ENCODE measurements around the gene LENG9. TPM values are rescaled to one million over a fixed set of nuclear protein-coding genes. Genes with fewer than 3 reads are reported as not detected.

LENG9 gene
- total RNA-seq, 1 experiment from 2014 or later: 5.1 TPM

DNA sequence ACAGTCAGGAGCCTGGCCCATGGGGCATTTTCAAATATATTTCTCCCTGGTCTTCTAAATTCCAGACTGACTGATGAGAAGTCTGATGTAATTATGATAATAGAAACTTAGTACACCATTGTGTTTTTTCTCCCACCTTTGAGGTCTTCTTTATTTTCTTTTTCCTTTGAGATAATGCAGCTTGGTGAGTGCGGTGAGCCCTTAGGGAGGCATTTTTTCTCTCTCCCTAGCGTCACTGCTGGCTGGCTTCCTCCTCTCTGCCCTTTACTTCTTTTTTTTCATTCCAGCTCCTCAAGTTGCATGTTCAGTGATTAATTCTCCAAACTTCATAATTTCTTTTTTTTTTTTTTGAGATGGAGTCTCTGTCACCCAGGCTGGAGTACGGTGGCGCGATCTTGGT is 22.3 kb upstream of the LENG9 start:
- POLR2A ChIA-PET: interaction anchor here (0.6 to 0.7 kb wide), 3 partner anchors 20 to 372 kb away, joined by 4 to 8 read pairs (median 7); no protein-coding TSS in a partner anchor
- no peak overlapping the region for H3K27ac ChIP-seq (ENCODE audit: low read length)
- BruUV-seq (replicated peaks): no TSS peak
- CTCF ChIA-PET: interaction anchor here (0.7 kb wide), 1 partner anchor 9 kb away, joined by 3 read pairs; no protein-coding TSS in a partner anchor
- no peaks in the 10 kb centered on the region for H3K4me1 ChIP-seq (ENCODE audit: control insufficient read depth, insufficient read depth, low read length)
- in situ Hi-C loops (cut with HindIII; ENCODE audit: low pct_unique_long_range_greater_than_20kb, low sequenced_read_pairs) (no loop called here), intact Hi-C loops (cut with micrococcal nuclease; ENCODE audit: unreplicated experiment) (loop anchor here (10.0 kb wide), 1 partner anchor 69 kb away; no protein-coding TSS in a partner anchor)
- H3K9me3 ChIP-seq (ENCODE audit: control insufficient read depth, insufficient read depth, low read depth, low read length): no peaks in the 10 kb centered on the region
- no peak overlapping the region for H3K4me3 ChIP-seq (ENCODE audit: low read depth in 2 of 2, low read length in 2 of 2)
- TF ChIP-seq, protein P1, sequence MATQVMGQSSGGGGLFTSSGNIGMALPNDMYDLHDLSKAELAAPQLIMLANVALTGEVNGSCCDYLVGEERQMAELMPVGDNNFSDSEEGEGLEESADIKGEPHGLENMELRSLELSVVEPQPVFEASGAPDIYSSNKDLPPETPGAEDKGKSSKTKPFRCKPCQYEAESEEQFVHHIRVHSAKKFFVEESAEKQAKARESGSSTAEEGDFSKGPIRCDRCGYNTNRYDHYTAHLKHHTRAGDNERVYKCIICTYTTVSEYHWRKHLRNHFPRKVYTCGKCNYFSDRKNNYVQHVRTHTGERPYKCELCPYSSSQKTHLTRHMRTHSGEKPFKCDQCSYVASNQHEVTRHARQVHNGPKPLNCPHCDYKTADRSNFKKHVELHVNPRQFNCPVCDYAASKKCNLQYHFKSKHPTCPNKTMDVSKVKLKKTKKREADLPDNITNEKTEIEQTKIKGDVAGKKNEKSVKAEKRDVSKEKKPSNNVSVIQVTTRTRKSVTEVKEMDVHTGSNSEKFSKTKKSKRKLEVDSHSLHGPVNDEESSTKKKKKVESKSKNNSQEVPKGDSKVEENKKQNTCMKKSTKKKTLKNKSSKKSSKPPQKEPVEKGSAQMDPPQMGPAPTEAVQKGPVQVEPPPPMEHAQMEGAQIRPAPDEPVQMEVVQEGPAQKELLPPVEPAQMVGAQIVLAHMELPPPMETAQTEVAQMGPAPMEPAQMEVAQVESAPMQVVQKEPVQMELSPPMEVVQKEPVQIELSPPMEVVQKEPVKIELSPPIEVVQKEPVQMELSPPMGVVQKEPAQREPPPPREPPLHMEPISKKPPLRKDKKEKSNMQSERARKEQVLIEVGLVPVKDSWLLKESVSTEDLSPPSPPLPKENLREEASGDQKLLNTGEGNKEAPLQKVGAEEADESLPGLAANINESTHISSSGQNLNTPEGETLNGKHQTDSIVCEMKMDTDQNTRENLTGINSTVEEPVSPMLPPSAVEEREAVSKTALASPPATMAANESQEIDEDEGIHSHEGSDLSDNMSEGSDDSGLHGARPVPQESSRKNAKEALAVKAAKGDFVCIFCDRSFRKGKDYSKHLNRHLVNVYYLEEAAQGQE (IDR thresholded peaks at IDR 0.05; ENCODE audit: insufficient read depth in 1 of 2, low read depth in 2 of 2, low read length in 1 of 2): no peak
- TF ChIP-seq TCF7L2 (IDR thresholded peaks at IDR 0.05; ENCODE audit: low read depth, low read length): no peak
- DNase-seq (ENCODE audit: low read depth, low spot score) (no peak), ATAC-seq (no peak)
- H3K36me3 ChIP-seq (ENCODE audit: control insufficient read depth, insufficient read depth, low read length): no peaks in the 10 kb centered on the region
- H3K27me3 ChIP-seq (ENCODE audit: control insufficient read depth, insufficient read depth, low read length): peaks cover 9% of the 10 kb centered on the region; the same call in 1 of the 2 replicates

DNA sequence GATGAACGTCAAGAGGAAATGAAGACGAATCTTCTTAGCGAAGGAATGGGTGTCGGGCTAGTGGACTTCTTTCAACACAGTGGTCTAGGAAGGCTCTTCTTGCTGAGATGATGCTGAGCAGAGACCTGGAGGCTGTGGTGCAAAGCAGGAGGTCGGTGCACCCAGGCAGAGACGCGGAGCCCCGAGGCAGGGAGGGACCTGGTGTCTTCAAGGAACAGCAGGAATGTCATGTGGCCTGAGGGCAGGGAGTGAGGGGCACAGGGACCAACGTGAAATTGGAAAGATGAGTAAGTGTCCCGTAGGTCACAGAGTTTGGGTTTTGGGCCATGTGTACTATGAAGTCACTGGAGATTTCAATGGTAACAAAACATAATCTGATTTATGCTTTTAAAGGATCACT is 20.9 kb upstream of the LENG9 start:
- CTCF ChIA-PET: no interaction called here
- DNase-seq (ENCODE audit: low read depth, low spot score) (no peak), ATAC-seq (no peak)
- Histone ChIP-seq H3K9me3 (ENCODE audit: control insufficient read depth, insufficient read depth, low read depth, low read length) (no peaks in the 10 kb centered on the region), H3K4me3 (ENCODE audit: low read depth in 2 of 2, low read length in 2 of 2) (no peak overlapping the region), H3K4me1 (ENCODE audit: control insufficient read depth, insufficient read depth, low read length) (no peaks in the 10 kb centered on the region), H3K27me3 (ENCODE audit: control insufficient read depth, insufficient read depth, low read length) (peaks cover 7% of the 10 kb centered on the region; the same call in 1 of the 2 replicates), H3K27ac (ENCODE audit: low read length) (no peak overlapping the region), H3K36me3 (ENCODE audit: control insufficient read depth, insufficient read depth, low read length) (no peaks in the 10 kb centered on the region)
- intact Hi-C loops (cut with micrococcal nuclease; ENCODE audit: unreplicated experiment): loop anchor here (5.0 to 10.0 kb wide), 2 partner anchors 70 to 193 kb away; no protein-coding TSS in a partner anchor
- POLR2A ChIA-PET: no interaction called here
- in situ Hi-C loops (cut with HindIII; ENCODE audit: low pct_unique_long_range_greater_than_20kb, low sequenced_read_pairs): no loop called here
- TF ChIP-seq TCF7L2 (IDR thresholded peaks at IDR 0.05; ENCODE audit: low read depth, low read length) (no peak), SIN3A (IDR thresholded peaks at IDR 0.05; ENCODE audit: borderline replicate concordance, insufficient read depth, low read depth, low read length) (no peak), POLR2AphosphoS5 (IDR thresholded peaks at IDR 0.05; ENCODE audit: low read depth, low read length) (no peak)
- TF ChIP-seq, protein P2, sequence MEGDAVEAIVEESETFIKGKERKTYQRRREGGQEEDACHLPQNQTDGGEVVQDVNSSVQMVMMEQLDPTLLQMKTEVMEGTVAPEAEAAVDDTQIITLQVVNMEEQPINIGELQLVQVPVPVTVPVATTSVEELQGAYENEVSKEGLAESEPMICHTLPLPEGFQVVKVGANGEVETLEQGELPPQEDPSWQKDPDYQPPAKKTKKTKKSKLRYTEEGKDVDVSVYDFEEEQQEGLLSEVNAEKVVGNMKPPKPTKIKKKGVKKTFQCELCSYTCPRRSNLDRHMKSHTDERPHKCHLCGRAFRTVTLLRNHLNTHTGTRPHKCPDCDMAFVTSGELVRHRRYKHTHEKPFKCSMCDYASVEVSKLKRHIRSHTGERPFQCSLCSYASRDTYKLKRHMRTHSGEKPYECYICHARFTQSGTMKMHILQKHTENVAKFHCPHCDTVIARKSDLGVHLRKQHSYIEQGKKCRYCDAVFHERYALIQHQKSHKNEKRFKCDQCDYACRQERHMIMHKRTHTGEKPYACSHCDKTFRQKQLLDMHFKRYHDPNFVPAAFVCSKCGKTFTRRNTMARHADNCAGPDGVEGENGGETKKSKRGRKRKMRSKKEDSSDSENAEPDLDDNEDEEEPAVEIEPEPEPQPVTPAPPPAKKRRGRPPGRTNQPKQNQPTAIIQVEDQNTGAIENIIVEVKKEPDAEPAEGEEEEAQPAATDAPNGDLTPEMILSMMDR (IDR thresholded peaks at IDR 0.05): no peak
- no TSS peak for BruUV-seq (replicated peaks)

DNA sequence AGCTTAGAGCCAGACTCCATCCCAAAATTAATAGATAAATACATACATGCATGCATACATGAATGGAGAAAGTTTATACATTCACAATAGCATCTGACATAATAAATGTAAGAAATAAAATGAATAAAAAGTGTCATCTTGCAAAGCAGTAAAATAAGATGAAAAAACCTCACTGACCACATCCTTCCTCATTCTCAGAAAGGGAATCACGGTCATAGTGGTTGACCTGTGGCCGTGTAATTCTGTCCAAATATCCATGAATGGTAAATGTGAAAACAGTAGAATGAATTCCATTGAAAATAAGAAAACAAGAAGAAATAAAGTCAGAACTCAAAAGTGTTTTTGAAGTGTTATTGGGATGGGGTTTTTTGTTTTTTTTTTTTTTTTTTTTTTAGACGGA is 19.3 kb upstream of the LENG9 start:
- ATAC-seq: no peak
- no peaks in the 10 kb centered on the region for H3K27me3 ChIP-seq (ENCODE audit: control insufficient read depth, insufficient read depth, low read length)
- TF ChIP-seq, protein P2 (IDR thresholded peaks at IDR 0.05): no peak
- TF ChIP-seq, protein P1 (IDR thresholded peaks at IDR 0.05; ENCODE audit: insufficient read depth in 1 of 2, low read depth in 2 of 2, low read length in 1 of 2): no peak
- TF ChIP-seq POLR2AphosphoS5 (IDR thresholded peaks at IDR 0.05; ENCODE audit: low read depth, low read length) (no peak), TCF7L2 (IDR thresholded peaks at IDR 0.05; ENCODE audit: low read depth, low read length) (no peak), SIN3A (IDR thresholded peaks at IDR 0.05; ENCODE audit: borderline replicate concordance, insufficient read depth, low read depth, low read length) (no peak)
- intact Hi-C loops (cut with micrococcal nuclease; ENCODE audit: unreplicated experiment): loop anchor here (5.0 to 10.0 kb wide), 2 partner anchors 72 to 194 kb away; no protein-coding TSS in a partner anchor
- H3K36me3 ChIP-seq (ENCODE audit: control insufficient read depth, insufficient read depth, low read length): no peaks in the 10 kb centered on the region
- H3K27ac ChIP-seq (ENCODE audit: low read length): no peak overlapping the region
- DNase-seq (ENCODE audit: low read depth, low spot score): no peak
- ChIA-PET POLR2A (no interaction called here), CTCF (no interaction called here)
- no peaks in the 10 kb centered on the region for H3K4me1 ChIP-seq (ENCODE audit: control insufficient read depth, insufficient read depth, low read length)
- BruUV-seq (replicated peaks): no TSS peak
- no peak overlapping the region for H3K4me3 ChIP-seq (ENCODE audit: low read depth in 2 of 2, low read length in 2 of 2)
- in situ Hi-C loops (cut with HindIII; ENCODE audit: low pct_unique_long_range_greater_than_20kb, low sequenced_read_pairs): no loop called here
- no peaks in the 10 kb centered on the region for H3K9me3 ChIP-seq (ENCODE audit: control insufficient read depth, insufficient read depth, low read depth, low read length)

Data from Panc1 (cell line).